Hepatocyte (in vitro differentiated cells): ENCODE results near the gene TRMT2B. TPM values are rescaled to one million over a fixed set of nuclear protein-coding genes. Genes with fewer than 3 reads are reported as not detected.

Source experiments
- DNase-seq: peaks from one replicate; pipeline ENCODE4 v3.0.0-alpha.2; 2016; ENCODE audit warnings: low spot score
- H2AFZ ChIP-seq: fragments of 200-600 bp; sonication (generic); 2 replicates; pipeline ENCODE4 v1.6.0; 2016; ENCODE audit warnings: antibody characterized with exemption, mild to moderate bottlenecking
- H3K27ac ChIP-seq: fragments of 200-600 bp; sonication (generic); 2 replicates; pipeline ENCODE4 v1.5.1; 2016; ENCODE audit warnings: mild to moderate bottlenecking
- H3K27me3 ChIP-seq: fragments of 200-600 bp; sonication (generic); 2 replicates; pipeline ENCODE4 v1.6.1; 2016
- H3K36me3 ChIP-seq: fragments of 200-600 bp; sonication (generic); replicated peaks from 2 replicates; pipeline ENCODE4 v1.5.1; 2016; ENCODE audit warnings: low read depth; ENCODE audit not compliant: insufficient read depth
- H3K4me1 ChIP-seq: fragments of 200-600 bp; sonication (generic); 2 replicates; pipeline ENCODE4 v1.5.1; 2016; ENCODE audit warnings: mild to moderate bottlenecking, moderate library complexity; ENCODE audit not compliant: insufficient read depth
- H3K4me2 ChIP-seq: fragments of 200-600 bp; sonication (generic); 2 replicates; pipeline ENCODE4 v1.6.0; 2016
- H3K4me3 ChIP-seq: fragments of 200-600 bp; sonication (generic); 2 replicates; pipeline ENCODE4 v1.5.1; 2016; ENCODE audit warnings: mild to moderate bottlenecking
- H3K79me2 ChIP-seq: fragments of 200-600 bp; sonication (generic); 2 replicates; pipeline ENCODE4 v1.6.0; 2017; ENCODE audit warnings: mild to moderate bottlenecking
- H3K9me2 ChIP-seq: fragments of 200-600 bp; sonication (generic); replicated peaks from 2 replicates; pipeline ENCODE4 v1.6.0; 2017; ENCODE audit warnings: mild to moderate bottlenecking; ENCODE audit not compliant: insufficient read depth
- H3K9me3 ChIP-seq: fragments of 200-600 bp; sonication (generic); 2 replicates; pipeline ENCODE4 v1.5.1; 2016; ENCODE audit warnings: low read depth, mild to moderate bottlenecking
- H4K20me1 ChIP-seq: fragments of 200-600 bp; sonication (generic); 2 replicates; pipeline ENCODE4 v1.6.0; 2016; ENCODE audit warnings: mild to moderate bottlenecking; ENCODE audit not compliant: insufficient read depth, poor library complexity, severe bottlenecking
- EZH2 ChIP-seq: fragments of 200-600 bp; sonication (generic); IDR thresholded peaks from 2 replicates; pipeline ENCODE4 v1.6.1; 2016; ENCODE audit warnings: antibody characterized with exemption, mild to moderate bottlenecking, borderline replicate concordance
- EZH2phosphoT487 ChIP-seq: fragments of 200-600 bp; sonication (generic); IDR thresholded peaks from one replicate; pipeline ENCODE4 v1.6.1; 2018; ENCODE audit warnings: antibody characterized with exemption, mild to moderate bottlenecking, low read depth, moderate library complexity; ENCODE audit not compliant: unreplicated experiment, severe bottlenecking
- WGBS: methylation state at CpG from one replicate; pipeline ENCODE4 v1.1.6; 2016; ENCODE audit warnings: low lambda C conversion rate; ENCODE audit errors: missing lambda C conversion rate; 5-methylcytosine and 5-hydroxymethylcytosine counted together
- polyA plus RNA-seq: library from polyadenylated mRNA; unstranded; fragments of >200 nt; fragmentation: Nextera tagmentation; extraction: Ambion mirVana; gene quantifications from 2 replicates; pipeline ENCODE4 v1.2.1, GENCODE V29; 2016
- total RNA-seq: library from RNA; depleted of rRNA; stranded (reverse); fragments of >200 nt; gene quantifications from 2 replicates; pipeline ENCODE4 v1.2.3, GENCODE V29; 2014
- TF ChIP-seq, protein P1 (sequence below): fragments of 200-600 bp; sonication (generic); IDR thresholded peaks from 2 replicates; pipeline ENCODE4 v1.5.1; 2016; ENCODE audit warnings: antibody characterized with exemption, mild to moderate bottlenecking; ENCODE audit not compliant: poor library complexity

Gene TRMT2B
- total and polyA plus RNA-seq, 2 experiments from 2014 or later: 7.4 to 11.6 TPM

DNA sequence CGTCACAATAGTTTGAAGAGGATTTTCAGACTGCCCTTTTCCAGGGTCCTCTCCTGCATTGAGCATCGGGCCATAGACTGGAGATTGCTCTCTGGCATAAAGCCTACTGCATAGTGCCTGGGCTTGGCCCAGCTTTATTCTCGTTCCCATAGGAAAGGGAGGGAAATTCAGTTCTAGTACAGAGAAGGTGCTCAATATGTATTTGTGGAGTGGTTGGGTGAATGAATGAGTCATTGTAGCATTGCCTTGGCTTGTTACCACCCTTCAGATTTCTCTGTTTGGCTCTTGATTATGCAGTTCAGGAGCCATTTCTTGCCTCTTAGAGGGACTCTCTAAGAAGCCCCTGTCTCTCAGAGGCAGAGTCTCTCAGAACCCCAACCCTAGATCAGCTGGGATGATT, 29.3 kb upstream of the TRMT2B start:
- WGBS: 66% methylated on average over 3 of the region's 3 CpGs
- Histone ChIP-seq H3K36me3 (no peaks in the 10 kb centered on the region), H3K9me2 (no peaks in the 10 kb centered on the region), H3K4me2 (no peak overlapping the region), H3K79me2 (no peaks in the 10 kb centered on the region), H3K4me1 (no peaks in the 10 kb centered on the region), H3K27ac (no peak overlapping the region), H3K4me3 (no peak overlapping the region), H3K27me3 (no peaks in the 10 kb centered on the region), H2AFZ (no peak overlapping the region), H4K20me1 (no peaks in the 10 kb centered on the region), H3K9me3 (no peaks in the 10 kb centered on the region)
- no peak for DNase-seq
- TF ChIP-seq, protein P1, sequence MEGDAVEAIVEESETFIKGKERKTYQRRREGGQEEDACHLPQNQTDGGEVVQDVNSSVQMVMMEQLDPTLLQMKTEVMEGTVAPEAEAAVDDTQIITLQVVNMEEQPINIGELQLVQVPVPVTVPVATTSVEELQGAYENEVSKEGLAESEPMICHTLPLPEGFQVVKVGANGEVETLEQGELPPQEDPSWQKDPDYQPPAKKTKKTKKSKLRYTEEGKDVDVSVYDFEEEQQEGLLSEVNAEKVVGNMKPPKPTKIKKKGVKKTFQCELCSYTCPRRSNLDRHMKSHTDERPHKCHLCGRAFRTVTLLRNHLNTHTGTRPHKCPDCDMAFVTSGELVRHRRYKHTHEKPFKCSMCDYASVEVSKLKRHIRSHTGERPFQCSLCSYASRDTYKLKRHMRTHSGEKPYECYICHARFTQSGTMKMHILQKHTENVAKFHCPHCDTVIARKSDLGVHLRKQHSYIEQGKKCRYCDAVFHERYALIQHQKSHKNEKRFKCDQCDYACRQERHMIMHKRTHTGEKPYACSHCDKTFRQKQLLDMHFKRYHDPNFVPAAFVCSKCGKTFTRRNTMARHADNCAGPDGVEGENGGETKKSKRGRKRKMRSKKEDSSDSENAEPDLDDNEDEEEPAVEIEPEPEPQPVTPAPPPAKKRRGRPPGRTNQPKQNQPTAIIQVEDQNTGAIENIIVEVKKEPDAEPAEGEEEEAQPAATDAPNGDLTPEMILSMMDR: no peak
- TF ChIP-seq EZH2phosphoT487 (no peak), EZH2 (no peak)

DNA sequence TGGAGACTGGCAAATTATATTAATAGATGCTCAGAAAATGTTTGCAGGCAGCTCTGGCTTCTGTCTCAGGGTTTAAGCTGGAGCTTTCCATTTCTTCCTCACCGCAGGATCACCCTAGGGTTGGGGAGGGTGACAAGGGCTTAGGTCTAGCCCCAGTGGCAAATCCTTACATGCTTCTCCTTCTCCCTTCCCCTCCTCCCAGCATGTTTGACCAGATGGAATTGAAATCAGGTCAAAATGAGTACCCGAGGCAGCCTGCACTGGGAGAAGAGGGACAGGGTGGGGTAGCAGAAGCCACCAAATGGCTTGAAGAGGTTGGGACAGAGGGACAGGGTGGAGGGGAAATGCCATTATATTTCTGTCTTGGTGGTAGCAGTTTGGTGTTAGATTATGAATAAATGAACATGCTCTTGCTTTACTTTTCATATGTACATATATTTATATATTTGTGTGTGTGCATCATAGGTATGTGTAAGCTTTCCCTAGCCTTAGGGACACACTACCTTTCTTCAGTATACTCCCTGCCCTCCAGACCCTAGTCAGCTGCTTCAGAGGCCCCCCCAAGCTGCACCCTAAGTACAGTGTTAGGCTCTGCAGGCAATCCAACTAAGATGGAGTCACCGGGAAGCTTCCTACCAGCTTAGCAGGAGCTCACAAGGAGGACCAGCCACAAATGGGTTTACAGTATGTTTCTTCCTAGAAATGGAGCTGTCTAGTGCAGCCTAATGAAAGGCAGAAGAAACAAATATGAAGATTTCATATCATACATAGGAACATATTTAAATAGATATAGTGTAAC, 28.6 kb upstream of the TRMT2B start:
- H3K79me2 ChIP-seq: no peaks in the 10 kb centered on the region
- TF ChIP-seq, protein P1: no peak
- no peak for TF ChIP-seq EZH2phosphoT487
- no peak for TF ChIP-seq EZH2
- H2AFZ ChIP-seq: no peak overlapping the region
- no peaks in the 10 kb centered on the region for H3K4me1 ChIP-seq
- no peaks in the 10 kb centered on the region for H3K9me3 ChIP-seq
- 75% methylated on average over 3 of the region's 3 CpGs for WGBS
- H3K27me3 ChIP-seq: no peaks in the 10 kb centered on the region
- H3K27ac ChIP-seq: no peak overlapping the region
- no peak for DNase-seq
- H3K4me3 ChIP-seq: no peak overlapping the region
- H3K36me3 ChIP-seq: no peaks in the 10 kb centered on the region
- H3K9me2 ChIP-seq: no peaks in the 10 kb centered on the region
- no peaks in the 10 kb centered on the region for H4K20me1 ChIP-seq
- H3K4me2 ChIP-seq: peak overlapping the region; percentile 77

DNA sequence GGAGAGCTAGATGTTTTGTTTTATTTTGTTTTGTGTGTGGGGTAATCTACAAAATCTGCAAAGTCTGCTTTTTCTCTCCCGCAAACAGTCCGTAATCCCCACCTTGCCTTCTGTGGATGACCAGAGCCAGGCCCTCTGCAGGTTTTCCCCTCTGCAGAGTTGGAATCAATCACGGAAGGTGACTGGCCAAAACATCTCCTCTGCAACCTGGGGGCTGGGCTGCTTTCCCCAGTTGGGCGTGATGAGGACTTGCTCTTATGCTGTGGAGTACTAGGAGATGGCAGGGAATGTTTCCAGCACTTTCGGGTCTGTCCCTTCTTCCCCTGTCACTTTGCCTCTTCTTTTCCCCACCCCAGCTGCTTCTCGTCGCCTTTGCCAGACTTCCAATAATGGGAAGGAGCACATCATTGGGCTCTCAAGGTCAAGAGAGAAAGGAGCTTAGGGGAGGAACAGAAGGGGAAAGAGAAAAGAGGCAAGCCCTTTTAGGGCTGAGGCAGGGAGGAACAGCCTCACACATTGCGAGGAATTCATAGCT, 27.9 kb upstream of the TRMT2B start:
- no peak overlapping the region for H3K27ac ChIP-seq

More for the DNA sequence above, 27.9 kb upstream of the TRMT2B start:
- Histone ChIP-seq H3K27me3 (no peaks in the 10 kb centered on the region), H3K4me2 (peak overlapping the region; percentile 77), H3K9me2 (no peaks in the 10 kb centered on the region), H3K4me3 (no peak overlapping the region), H3K36me3 (no peaks in the 10 kb centered on the region), H2AFZ (no peak overlapping the region), H3K9me3 (no peaks in the 10 kb centered on the region), H3K4me1 (no peaks in the 10 kb centered on the region), H4K20me1 (no peaks in the 10 kb centered on the region), H3K79me2 (no peaks in the 10 kb centered on the region)
- no peak for TF ChIP-seq EZH2
- TF ChIP-seq, protein P1: no peak
- TF ChIP-seq EZH2phosphoT487: no peak
- WGBS: 51% methylated on average over 8 of the region's 8 CpGs
- no peak for DNase-seq
